CD1c-positive myeloid dendritic cell (primary cell): ENCODE data around the gene C1QTNF1.

Experiments
- DNase-seq: peaks from one replicate; pipeline ENCODE4 v3.0.0-alpha.2; 2016; ENCODE audit errors: extremely low spot score

C1QTNF1 gene

GRCh38 chr17:79091226-79091670 lies 67.3 kb downstream of the C1QTNF1 start:
- no peak for DNase-seq

DNA sequence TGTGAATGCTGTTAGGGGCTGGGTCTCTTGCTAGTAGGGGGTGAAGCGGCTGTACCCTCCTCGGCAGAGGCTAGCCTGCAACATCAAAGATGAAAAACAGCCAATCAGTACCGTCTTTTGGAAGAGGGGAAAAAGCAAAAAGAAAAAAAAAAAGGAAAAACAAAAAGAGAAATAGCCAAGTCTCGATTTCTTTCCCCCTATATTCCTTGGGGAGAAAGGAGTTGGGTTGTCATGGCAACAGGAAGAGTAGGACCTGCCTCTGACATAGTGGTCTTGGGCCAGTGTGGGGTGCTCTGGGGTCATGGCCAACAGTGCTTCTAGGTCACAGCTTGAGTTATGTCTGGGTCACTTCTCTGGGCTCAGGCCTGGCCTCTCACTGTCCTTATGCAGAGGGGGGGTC lies 68.6 kb downstream of the C1QTNF1 start:
- no peak for DNase-seq

DNA sequence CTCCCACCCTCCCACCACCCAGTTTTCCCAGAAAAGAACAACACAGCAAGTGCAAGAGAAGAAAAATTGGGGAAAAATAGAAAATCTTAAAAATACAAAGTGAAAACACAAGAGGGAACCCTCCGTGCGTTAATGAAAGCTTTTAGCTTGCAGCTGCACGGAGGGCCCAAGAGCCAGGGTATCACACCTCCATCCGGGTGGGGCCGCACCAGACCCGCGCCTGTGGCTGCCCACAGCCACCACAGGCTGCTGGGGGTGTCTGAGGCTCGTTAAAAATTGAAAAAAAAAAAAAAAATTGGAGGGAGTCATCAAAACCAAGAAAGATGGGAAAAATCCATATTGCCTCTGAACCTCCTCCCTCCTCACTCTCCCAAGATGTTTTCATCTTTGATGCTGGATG lies 69.3 kb downstream of the C1QTNF1 start:
- DNase-seq: no peak

GRCh38 chr17:79094261-79094660 lies 70.3 kb downstream of the C1QTNF1 start:
- no peak for DNase-seq

GRCh38 chr17:79095345-79096055 lies 71.5 kb downstream of the C1QTNF1 start:
- no peak for DNase-seq

DNA sequence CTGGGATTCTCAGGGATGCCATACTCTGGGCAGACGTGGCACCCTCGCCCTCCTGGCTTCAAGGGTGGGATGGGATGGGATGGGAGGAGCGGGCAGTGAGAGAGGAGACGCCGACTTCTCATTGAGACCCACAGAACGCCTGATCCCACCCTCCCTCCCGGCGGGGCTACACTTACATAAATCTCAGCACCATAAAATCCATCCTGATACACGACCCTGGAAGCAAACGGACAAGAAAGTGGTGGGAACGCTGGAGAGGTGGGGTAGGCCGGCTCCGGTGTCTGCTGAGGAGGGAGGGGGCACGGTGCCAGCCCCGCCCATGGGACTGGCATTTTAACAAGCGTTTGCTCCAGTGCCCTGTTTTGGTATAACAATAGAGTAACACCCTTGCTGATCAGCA lies 72.5 kb downstream of the C1QTNF1 start:
- no peak for DNase-seq

DNA sequence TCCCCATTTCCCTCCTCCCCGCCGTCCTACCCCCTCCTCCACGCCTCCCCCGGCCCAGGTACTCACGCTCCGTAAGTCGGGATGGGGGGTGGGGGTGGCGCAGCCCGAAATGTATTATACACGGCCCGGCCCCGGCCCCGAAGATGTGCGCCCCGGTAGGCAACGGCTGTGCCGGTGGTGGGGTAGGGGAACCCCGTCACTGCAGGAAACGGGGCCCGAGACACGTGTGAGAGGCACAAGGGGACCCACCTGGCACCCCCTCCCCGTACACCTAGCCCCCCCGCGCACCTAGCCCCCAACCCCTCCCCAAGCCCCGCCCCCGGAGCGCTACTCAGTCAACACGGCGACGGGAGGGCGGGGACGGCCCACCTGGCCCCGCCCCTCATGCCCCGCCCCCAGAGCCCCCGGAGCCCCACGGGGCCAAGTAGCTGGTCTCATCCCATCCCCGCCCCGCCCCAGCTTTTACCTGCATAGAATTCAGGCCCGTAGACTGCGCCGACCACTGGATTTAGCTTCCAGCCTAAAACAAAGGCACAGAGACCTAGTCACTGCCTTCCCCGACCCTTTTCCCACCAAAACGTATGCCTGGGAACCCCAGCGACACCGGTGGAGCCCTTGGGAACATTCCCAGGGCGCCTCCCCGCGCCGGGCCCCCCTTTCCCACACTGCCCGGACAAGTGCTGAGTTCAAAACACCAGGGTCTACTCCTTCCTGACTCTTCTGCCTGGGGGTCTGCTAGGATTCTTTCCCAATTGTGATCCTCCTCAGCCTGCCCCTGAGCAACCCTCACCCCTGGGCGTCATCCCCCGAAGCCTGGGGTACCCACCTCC lies 73.5 kb downstream of the C1QTNF1 start:
- DNase-seq: no peak

DNA sequence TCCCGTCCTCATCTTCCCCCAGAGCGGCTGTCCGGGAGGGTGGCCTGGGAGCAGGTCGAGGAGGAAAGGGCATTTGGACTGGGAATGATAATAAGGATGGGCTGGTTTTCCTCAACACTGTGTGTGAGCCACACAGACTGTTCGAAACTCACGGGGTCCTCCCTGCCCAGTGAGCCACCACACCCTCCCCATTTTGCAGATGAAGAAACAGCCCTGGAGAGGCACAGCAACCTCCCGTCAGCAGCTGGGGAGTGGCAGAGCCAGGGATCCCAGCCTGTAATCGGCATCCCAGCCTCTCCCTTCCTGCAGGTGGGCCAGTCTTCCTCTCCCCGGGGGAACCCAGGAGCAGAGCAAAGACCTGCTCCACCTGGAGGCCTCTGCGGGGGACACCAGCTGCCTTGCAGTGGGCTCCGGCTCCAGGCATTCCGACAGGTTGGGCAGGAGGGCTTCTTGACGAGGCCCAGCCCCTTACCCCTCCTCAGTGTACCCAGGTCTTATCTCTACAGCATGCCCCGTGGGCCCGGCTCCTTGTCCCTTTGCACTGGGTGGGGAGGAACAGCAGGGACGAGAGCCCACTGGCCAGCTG lies 74.4 kb downstream of the C1QTNF1 start:
- no peak for DNase-seq
